ENCODE data around the gene RAB3IL1. TPM values are rescaled to one million over a fixed set of nuclear protein-coding genes. Genes with fewer than 3 reads are reported as not detected.

Gene RAB3IL1
- total RNA-seq, 1 experiment from 2014 or later = 18.1 TPM

Small RNA genes within 50 kb of the gene (microRNA-seq; reads per million reads assigned to microRNA genes)
- 4.0 reads per million, percentile 4 among the genes with 10 or more reads in this experiment for gene MIR6746 (ENCODE audit: borderline number of aligned reads)

Other genes starting within 250 kb of the RAB3IL1 start
- gene DAGLA, start 237.2 kb downstream of the RAB3IL1 start, total RNA-seq (2021; ENCODE audit: unreplicated experiment) = 2.7 TPM
- 52.3 TPM for gene MYRF, start 164.9 kb downstream of the RAB3IL1 start, total RNA-seq (2021; ENCODE audit: unreplicated experiment)
- 160 TPM for gene TMEM258, start 125.0 kb downstream of the RAB3IL1 start, total RNA-seq (2021; ENCODE audit: unreplicated experiment)
- 89.5 TPM for gene FEN1, start 124.7 kb downstream of the RAB3IL1 start, total RNA-seq (2021; ENCODE audit: unreplicated experiment)
- 56.6 TPM for gene FADS1, start 100.6 kb downstream of the RAB3IL1 start, total RNA-seq (2021; ENCODE audit: unreplicated experiment)
- gene FADS2, start 89.3 kb downstream of the RAB3IL1 start, total RNA-seq (2021; ENCODE audit: unreplicated experiment) = 17.1 TPM
- 65.8 TPM for gene FADS3, start 26.0 kb downstream of the RAB3IL1 start, total RNA-seq (2021; ENCODE audit: unreplicated experiment)
- gene BEST1, start 32.8 kb upstream of the RAB3IL1 start, total RNA-seq (2021; ENCODE audit: unreplicated experiment) = 2.3 TPM
- 3,345 TPM for gene FTH1, start 50.1 kb upstream of the RAB3IL1 start, total RNA-seq (2021; ENCODE audit: unreplicated experiment)
- 118 TPM for gene INCENP, start 206.4 kb upstream of the RAB3IL1 start, total RNA-seq (2021; ENCODE audit: unreplicated experiment)

Measured in HCT116 (cell line).